Erythroblast (primary cell): ENCODE data around the gene RPL10.

ENCODE experiments used
- GATA1 ChIP-seq: IDR thresholded peaks from 2 replicates; pipeline ENCODE4 v1.6.1; 2011; ENCODE audit warnings: low read depth, mild to moderate bottlenecking, control low read depth, low read length, moderate library complexity
- POLR2A ChIP-seq: IDR thresholded peaks from 2 replicates; pipeline ENCODE4 v1.6.1; 2011; ENCODE audit warnings: mild to moderate bottlenecking, low read length

DNA sequence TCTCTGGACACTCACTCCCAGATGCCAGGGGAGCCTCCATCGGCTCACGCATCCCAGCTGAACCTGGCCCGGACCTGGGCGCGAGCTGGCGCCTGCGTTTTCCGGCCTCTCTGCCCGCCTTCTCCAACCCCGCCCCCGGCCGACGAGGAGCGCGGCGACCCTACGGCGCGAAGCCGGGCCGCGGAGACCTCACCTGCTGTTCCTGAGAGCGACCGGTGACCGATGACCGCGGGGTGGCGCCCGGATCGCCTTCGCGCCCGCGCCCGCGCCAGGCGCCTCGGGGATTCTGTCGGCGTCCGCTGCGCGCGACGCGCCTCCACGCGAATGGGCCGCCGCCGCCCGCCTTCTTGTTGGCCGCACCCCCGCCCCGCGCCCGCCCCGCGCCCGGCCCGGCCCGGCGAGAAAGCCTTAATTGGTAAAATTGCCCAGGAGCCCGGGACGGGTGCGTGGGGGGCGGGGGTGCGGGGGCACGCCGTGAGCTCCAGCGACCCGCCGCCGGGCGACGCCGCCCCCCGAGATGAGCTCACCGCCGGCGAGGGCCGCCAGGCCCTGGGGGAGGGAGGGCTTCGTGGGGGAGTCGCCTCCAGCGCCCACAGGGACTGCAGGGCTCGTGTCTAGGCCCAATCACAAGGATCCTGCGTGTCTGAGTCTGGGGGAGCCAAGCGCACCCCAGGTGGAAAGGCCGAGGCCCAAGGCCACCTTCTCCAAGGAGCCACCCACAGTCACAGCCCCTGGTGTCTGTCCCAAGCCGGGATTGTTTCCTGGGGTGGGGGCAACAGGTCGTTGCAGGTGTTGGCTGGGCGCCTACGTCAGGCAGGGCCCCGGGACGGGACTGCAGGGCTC lies 23.6 kb upstream of the RPL10 start, which contains the start of gene FLNA:
- TF ChIP-seq POLR2A (no peak), GATA1 (no peak)
